Measurements from ENCODE around the gene TEX26. TPM values are rescaled to one million over a fixed set of nuclear protein-coding genes. Genes with fewer than 3 reads are reported as not detected.

The TEX26 gene
- polyA plus RNA-seq, 1 of the 3 experiments (the other 2 are of a cell fraction), result not detected

DNA sequence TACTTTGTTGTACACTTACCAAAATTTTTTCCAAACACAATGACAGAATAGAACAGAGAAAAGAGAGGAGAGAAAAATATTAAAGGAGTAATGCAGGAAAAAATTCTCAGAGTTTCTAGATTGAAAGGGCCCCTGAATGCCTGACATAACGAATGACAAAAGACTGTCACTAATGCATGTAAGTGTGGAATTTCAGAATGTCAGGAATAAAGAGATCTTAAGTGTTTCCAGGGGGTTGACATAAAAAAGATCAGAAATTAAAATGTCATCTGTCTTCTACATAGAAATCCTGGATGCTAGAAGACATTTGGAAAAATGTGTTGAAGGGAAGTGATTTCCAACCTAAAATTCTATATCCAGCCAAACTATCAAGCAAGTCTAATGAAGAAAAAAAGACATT lies 27.2 kb downstream of the TEX26 start:
- 0 out of 2 replicates have a peak, but pooled peaks cover 10% of the 10 kb centered on the region for H3K9me3 ChIP-seq
- H3F3A ChIP-seq (replicated peaks; ENCODE audit: insufficient read depth), result no peaks in the 10 kb centered on the region
- DNase-seq, result no peak
- H4K20me1 ChIP-seq (ENCODE audit: insufficient read depth), result no peaks in the 10 kb centered on the region
- TF ChIP-seq TAF1 (IDR thresholded peaks at IDR 0.05; ENCODE audit: borderline replicate concordance, low read depth, low read length) (no peak), RXRA (IDR thresholded peaks at IDR 0.05; ENCODE audit: borderline replicate concordance, low read depth) (no peak), RFX5 (IDR thresholded peaks at IDR 0.05; ENCODE audit: low read length) (no peak), SIN3A (IDR thresholded peaks at IDR 0.05; ENCODE audit: borderline replicate concordance, low read depth, low read length) (no peak), RAD21 (IDR thresholded peaks at IDR 0.05; ENCODE audit: low read length) (no peak), ZBTB33 (IDR thresholded peaks at IDR 0.05; ENCODE audit: borderline replicate concordance, low read depth) (no peak), GATA2 (CRISPR knock-in tag; IDR thresholded peaks at IDR 0.05) (no peak), RCOR1 (IDR thresholded peaks at IDR 0.05; ENCODE audit: low read length) (no peak)
- TF ChIP-seq, protein P1, sequence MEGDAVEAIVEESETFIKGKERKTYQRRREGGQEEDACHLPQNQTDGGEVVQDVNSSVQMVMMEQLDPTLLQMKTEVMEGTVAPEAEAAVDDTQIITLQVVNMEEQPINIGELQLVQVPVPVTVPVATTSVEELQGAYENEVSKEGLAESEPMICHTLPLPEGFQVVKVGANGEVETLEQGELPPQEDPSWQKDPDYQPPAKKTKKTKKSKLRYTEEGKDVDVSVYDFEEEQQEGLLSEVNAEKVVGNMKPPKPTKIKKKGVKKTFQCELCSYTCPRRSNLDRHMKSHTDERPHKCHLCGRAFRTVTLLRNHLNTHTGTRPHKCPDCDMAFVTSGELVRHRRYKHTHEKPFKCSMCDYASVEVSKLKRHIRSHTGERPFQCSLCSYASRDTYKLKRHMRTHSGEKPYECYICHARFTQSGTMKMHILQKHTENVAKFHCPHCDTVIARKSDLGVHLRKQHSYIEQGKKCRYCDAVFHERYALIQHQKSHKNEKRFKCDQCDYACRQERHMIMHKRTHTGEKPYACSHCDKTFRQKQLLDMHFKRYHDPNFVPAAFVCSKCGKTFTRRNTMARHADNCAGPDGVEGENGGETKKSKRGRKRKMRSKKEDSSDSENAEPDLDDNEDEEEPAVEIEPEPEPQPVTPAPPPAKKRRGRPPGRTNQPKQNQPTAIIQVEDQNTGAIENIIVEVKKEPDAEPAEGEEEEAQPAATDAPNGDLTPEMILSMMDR (IDR thresholded peaks at IDR 0.05), result no peak
- no peak overlapping the region for H3K9ac ChIP-seq
- no peaks in the 10 kb centered on the region for H3K4me1 ChIP-seq (ENCODE audit: control insufficient read depth in 1 of 2, insufficient read depth in 2 of 2, low read depth in 1 of 2, low read length in 1 of 2)
- H3K27me3 ChIP-seq (ENCODE audit: insufficient read depth), result no peaks in the 10 kb centered on the region; the same call in 1 of the 2 replicates
- POLR2A ChIA-PET, result no interaction called here
- no peak overlapping the region for H3K4me3 ChIP-seq (ENCODE audit: low read depth in 2 of 2, low read length in 1 of 2)
- H2AFZ ChIP-seq (ENCODE audit: low read depth), result no peak overlapping the region
- CTCF ChIA-PET, result no interaction called here
- WGBS (ENCODE audit: low lambda C conversion rate), result 21% methylated on average over 1 of the region's 1 CpG
- H3K9me2 ChIP-seq, result 0 out of 2 replicates have a peak, but pooled peaks cover 3% of the 10 kb centered on the region
- H3K79me2 ChIP-seq (ENCODE audit: insufficient read depth), result no peaks in the 10 kb centered on the region
- H3K36me3 ChIP-seq (replicated peaks in 1 of 2; ENCODE audit: control insufficient read depth in 1 of 2, insufficient read depth in 2 of 2, low read length in 1 of 2), result no peaks in the 10 kb centered on the region
- no peak overlapping the region for H3K27ac ChIP-seq (ENCODE audit: low read depth in 2 of 2, low read length in 1 of 2)
- no peak overlapping the region for H3K4me2 ChIP-seq

DNA sequence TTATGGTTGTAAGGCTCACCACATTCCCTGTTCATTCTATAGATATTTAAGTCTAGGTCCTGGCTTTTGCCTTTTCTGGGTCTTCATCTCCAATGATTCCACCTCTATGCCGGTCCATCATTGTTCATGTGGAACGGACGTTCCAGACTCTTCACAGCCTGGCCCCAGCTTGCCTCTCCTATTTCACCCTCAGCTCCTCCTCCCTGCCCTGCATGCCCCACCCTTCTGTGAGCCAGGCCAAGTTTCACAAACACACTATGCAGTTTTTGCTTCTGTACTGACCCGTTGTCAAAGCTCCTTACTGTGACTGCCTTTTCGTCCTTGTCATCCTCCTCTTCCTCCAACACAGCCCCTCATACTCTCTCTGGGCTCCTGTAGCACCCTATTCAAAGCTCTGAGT lies 31.3 kb downstream of the TEX26 start:
- no peaks in the 10 kb centered on the region for H3K36me3 ChIP-seq (replicated peaks in 1 of 2; ENCODE audit: control insufficient read depth in 1 of 2, insufficient read depth in 2 of 2, low read length in 1 of 2)
- TF ChIP-seq TCF12 (IDR thresholded peaks at IDR 0.05), result no peak
- no peak for TF ChIP-seq RCOR1 (IDR thresholded peaks at IDR 0.05; ENCODE audit: low read length)
- no peak for TF ChIP-seq USF1 (IDR thresholded peaks at IDR 0.05; ENCODE audit: borderline replicate concordance, low read depth)
- no peak for TF ChIP-seq TEAD4 (IDR thresholded peaks at IDR 0.05; ENCODE audit: borderline replicate concordance, insufficient read depth)
- TF ChIP-seq GABPA (IDR thresholded peaks at IDR 0.05; ENCODE audit: low read depth), result no peak
- no peak for TF ChIP-seq NFIC (IDR thresholded peaks at IDR 0.05; ENCODE audit: borderline replicate concordance)
- TF ChIP-seq RXRA (IDR thresholded peaks at IDR 0.05; ENCODE audit: borderline replicate concordance, low read depth), result no peak
- no peak for TF ChIP-seq RAD21 (IDR thresholded peaks at IDR 0.05; ENCODE audit: low read length)
- H3K9me2 ChIP-seq, result 0 out of 2 replicates have a peak, but pooled peaks cover 3% of the 10 kb centered on the region
- DNase-seq, result no peak
- 59% methylated on average over 5 of the region's 5 CpGs for WGBS (ENCODE audit: low lambda C conversion rate)
- no peaks in the 10 kb centered on the region for H3F3A ChIP-seq (replicated peaks; ENCODE audit: insufficient read depth)
- ChIA-PET POLR2A (interaction anchor here (0.5 kb wide), 1 partner anchor 34 kb away, joined by 3 read pairs; no protein-coding TSS in a partner anchor), CTCF (interaction anchor here (0.6 to 1.6 kb wide), 2 partner anchors 15 to 21 kb away, joined by 3 read pairs; no protein-coding TSS in a partner anchor)
- no peak overlapping the region for H3K4me3 ChIP-seq (ENCODE audit: low read depth in 2 of 2, low read length in 1 of 2)
- no peak overlapping the region for H2AFZ ChIP-seq (ENCODE audit: low read depth)
- H3K27me3 ChIP-seq (ENCODE audit: insufficient read depth), result no peaks in the 10 kb centered on the region; the same call in 1 of the 2 replicates
- no peaks in the 10 kb centered on the region for H4K20me1 ChIP-seq (ENCODE audit: insufficient read depth)
- no peaks in the 10 kb centered on the region for H3K79me2 ChIP-seq (ENCODE audit: insufficient read depth)
- H3K9me3 ChIP-seq, result 0 out of 2 replicates have a peak, but pooled peaks cover 10% of the 10 kb centered on the region
- no peaks in the 10 kb centered on the region for H3K4me1 ChIP-seq (ENCODE audit: control insufficient read depth in 1 of 2, insufficient read depth in 2 of 2, low read depth in 1 of 2, low read length in 1 of 2)
- no peak overlapping the region for H3K27ac ChIP-seq (ENCODE audit: low read depth in 2 of 2, low read length in 1 of 2)
- no peak overlapping the region for H3K4me2 ChIP-seq
- no peak overlapping the region for H3K9ac ChIP-seq

All from SK-N-SH (cell line).